ENCODE data around the gene TMEM256. TPM values are rescaled to one million over a fixed set of nuclear protein-coding genes. Genes with fewer than 3 reads are reported as not detected.

Gene TMEM256
- total and polyA plus RNA-seq, 2 of the 8 experiments (the other 6 are each of a cell fraction or from before 2014, with no cell fraction given), result 97.0 to 350 TPM

GRCh38 chr17:7441266-7441665 lies 37.4 kb upstream of the TMEM256 start:
- Histone ChIP-seq H3K79me2 (ENCODE audit: control insufficient read depth in 1 of 2, insufficient read depth in 2 of 2, low read length in 2 of 2) (no peaks in the 10 kb centered on the region), H2AK5ac (ENCODE audit: low read depth, low read length) (peak overlapping the region; percentile 19; the same call in 1 of the 2 replicates), H4K8ac (ENCODE audit: extremely low read depth, insufficient read depth, low read length) (no peak overlapping the region), H2BK15ac (ENCODE audit: low read length) (0 out of 2 replicates have a peak overlapping the region, but pooled peaks have one; percentile 20), H3K14ac (ENCODE audit: insufficient read length) (no peak overlapping the region), H3K27ac (ENCODE audit: low read depth, low read length) (no peak overlapping the region), H3K23ac (ENCODE audit: insufficient read length) (no peak overlapping the region), H3K27me3 (replicated peaks in 1 of 4; ENCODE audit: control insufficient read depth in 3 of 4, extremely low read depth in 1 of 4, insufficient read depth in 3 of 4, low read length in 3 of 4) (peaks cover 2 to 17% (median 13%) of the 10 kb centered on the region in 4 experiments; a peak in 6 of 7 replicates), H3K23me2 (ENCODE audit: low read depth, low read length) (peaks cover 32% of the 10 kb centered on the region; the same call in 1 of the 2 replicates), H4K5ac (ENCODE audit: insufficient read length, low read depth, low read length) (no peak overlapping the region), H3K79me1 (ENCODE audit: low read depth, low read length) (no peaks in the 10 kb centered on the region), H4K91ac (replicated peaks; ENCODE audit: insufficient read length, low read length) (no peak overlapping the region), H2BK5ac (ENCODE audit: low read depth, low read length) (peak overlapping the region; percentile 60; the same call in 1 of the 2 replicates), H3K9me3 (ENCODE audit: insufficient read depth in 2 of 2, low read depth in 1 of 2, low read length in 1 of 2) (no peaks in the 10 kb centered on the region), H3K4me2 (ENCODE audit: insufficient read depth in 1 of 2, low read depth in 2 of 2, low read length in 2 of 2) (peak overlapping the region; percentile 91), H4K20me1 (replicated peaks in 1 of 2; ENCODE audit: control insufficient read depth in 1 of 2, insufficient read depth in 2 of 2, low read length in 2 of 2) (no peaks in the 10 kb centered on the region), H3K4me3 (ENCODE audit: extremely low read depth in 1 of 4, insufficient read depth in 2 of 4, low read depth in 3 of 4, low read length in 4 of 4) (peak overlapping the region; percentile 50 to 83 (median 67)), H3K36me3 (ENCODE audit: control insufficient read depth in 2 of 4, insufficient read depth in 4 of 4, low read length in 3 of 4) (no peaks in the 10 kb centered on the region), H2BK12ac (ENCODE audit: low read depth, low read length) (peak overlapping the region; percentile 62; the same call in 1 of the 2 replicates), H3K18ac (ENCODE audit: extremely low read depth, low read length) (peak overlapping the region; percentile 81), H2BK120ac (replicated peaks; ENCODE audit: low read depth, low read length) (no peak overlapping the region), H3K4ac (replicated peaks; ENCODE audit: insufficient read length, low read depth, low read length) (no peak overlapping the region), H3K9ac (replicated peaks in 1 of 4; ENCODE audit: extremely low read depth in 1 of 4, low read depth in 3 of 4, low read length in 3 of 4) (no peak overlapping the region), H2BK20ac (ENCODE audit: low read length) (no peak overlapping the region), H2AFZ (ENCODE audit: low read length) (no peak overlapping the region), H3K4me1 (replicated peaks in 1 of 4; ENCODE audit: control insufficient read depth in 3 of 4, insufficient read depth in 4 of 4, low read length in 3 of 4) (peaks cover 3 to 32% (median 18%) of the 10 kb centered on the region in 4 experiments), H3K56ac (replicated peaks; ENCODE audit: insufficient read length, low read depth, low read length) (no peak overlapping the region)
- ChIA-PET CTCF (ENCODE audit: partially characterized antibody) (interaction anchor here (0.5 to 5.4 kb wide), 26 partner anchors 9 to 145 kb away, joined by 3 to 26 read pairs (median 3); partner anchors contain the start of genes NEURL4, NLGN2, SLC35G6 and SPEM2), POLR2A (ENCODE audit: partially characterized antibody) (interaction anchor here (0.7 to 15.5 kb wide), 26 partner anchors 12 to 825 kb away, joined by 3 to 339 read pairs (median 4); partner anchors contain the start of genes ACAP1, NLGN2, POLR2A and SLC35G6)
- DNase-seq (ENCODE audit: low read depth in 1 of 2, low spot score in 2 of 2) (no peak), FAIRE-seq (peak; percentile 68)
- 24% methylated on average over 6 of the region's 7 CpGs; no CpG with 5 or more reads in 1 of the 2 experiments for WGBS, 2 experiments (ENCODE audit: extremely low coverage in 1 of 2, insufficient coverage in 1 of 2, insufficient read length in 1 of 2, insufficient replicate concordance in 2 of 2, low coverage in 1 of 2, low lambda C conversion rate in 2 of 2, missing lambda C conversion rate in 1 of 2)
- TF ChIP-seq KDM5A (IDR thresholded peaks at IDR 0.05; ENCODE audit: low read length) (no peak), RBBP5 (IDR thresholded peaks at IDR 0.05; ENCODE audit: borderline replicate concordance, low read depth, low read length) (no peak), NRF1 (IDR thresholded peaks at IDR 0.05; ENCODE audit: low read depth, low read length) (no peak), SIX5 (IDR thresholded peaks at IDR 0.05; ENCODE audit: low read depth, low read length) (no peak)

All from H1 (cell line).